ENCODE measurements around the gene TRIB2.
"Not testable (repeated sequence)": the region's sequence is repeated elsewhere in the genome, so short reads cannot be mapped to it uniquely, and the experiment has no call there.

TRIB2 gene
- 42.4 to 110 reads per million in 2 experiments for total RNA-seq

DNA sequence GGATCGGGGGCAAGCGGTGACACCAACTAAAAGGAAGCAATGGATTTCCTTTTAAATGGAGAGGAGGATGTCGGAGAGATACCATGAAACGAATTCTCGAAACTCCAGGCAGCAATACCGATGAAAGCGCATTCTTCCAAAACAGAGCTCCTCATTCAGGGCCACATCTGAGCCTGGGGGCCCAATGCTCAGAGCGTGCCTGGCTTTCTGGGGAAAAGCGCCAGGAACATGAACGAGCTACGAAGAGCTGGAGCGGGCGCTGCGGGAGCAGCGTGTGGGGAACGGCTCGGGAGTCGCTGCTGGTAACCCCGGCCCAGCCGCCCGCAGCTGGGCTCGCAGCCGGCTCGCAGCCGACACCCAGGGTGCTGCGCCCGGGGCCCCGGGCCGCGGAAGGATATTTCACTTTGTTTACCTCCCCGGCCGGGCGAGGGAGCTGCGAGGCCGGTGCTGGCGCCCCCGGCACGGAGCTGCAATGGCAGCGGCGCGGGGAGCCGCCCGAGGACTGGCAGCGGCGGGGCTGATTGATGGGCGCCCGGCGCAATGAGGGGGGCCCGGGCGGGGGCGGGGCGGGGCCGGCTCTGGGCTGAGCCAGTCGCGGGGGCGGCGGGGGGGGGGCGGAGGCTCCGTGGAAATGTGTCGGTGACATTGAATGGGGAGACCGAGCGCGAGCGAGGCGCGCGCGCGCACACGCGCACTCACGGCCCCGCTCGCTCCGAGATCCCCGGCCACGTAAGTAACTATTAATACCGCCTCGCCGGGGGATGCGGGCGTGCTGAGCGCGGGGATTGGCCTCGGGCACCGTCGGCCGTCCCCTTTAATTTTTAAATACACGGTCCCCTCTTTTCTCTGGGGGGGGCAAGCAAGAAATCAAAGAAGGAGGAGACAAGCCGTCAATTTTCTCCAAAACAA is at the start of gene TRIB2:
TSS of gene TRIB2 (plus strand) at position 655 of the 909 bp plus-strand sequence. CDS start 1,372 bp downstream, outside the sequence.
- DNase-seq (ENCODE audit: low read depth) = peak; percentile 90

DNA sequence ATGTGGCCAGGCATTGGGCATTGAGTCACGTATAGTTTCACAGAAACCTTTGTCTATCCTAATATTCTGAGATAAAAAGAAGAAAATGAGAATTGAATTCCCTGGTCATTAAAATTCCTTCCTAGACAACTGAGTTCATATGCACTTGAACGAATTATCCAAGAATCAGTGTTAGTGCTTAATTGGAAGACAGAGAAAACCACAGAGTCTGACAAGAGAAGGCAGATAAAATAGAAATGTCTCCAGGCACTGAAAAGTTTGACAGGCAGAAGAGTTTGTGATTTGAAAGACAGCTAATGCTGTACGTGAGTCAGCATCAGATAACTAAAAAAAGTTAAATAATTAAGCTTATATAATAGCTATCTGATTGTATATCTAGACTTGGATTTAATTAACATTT is 47.7 kb upstream of the TRIB2 start:
- DNase-seq (ENCODE audit: low read depth) = no peak

DNA sequence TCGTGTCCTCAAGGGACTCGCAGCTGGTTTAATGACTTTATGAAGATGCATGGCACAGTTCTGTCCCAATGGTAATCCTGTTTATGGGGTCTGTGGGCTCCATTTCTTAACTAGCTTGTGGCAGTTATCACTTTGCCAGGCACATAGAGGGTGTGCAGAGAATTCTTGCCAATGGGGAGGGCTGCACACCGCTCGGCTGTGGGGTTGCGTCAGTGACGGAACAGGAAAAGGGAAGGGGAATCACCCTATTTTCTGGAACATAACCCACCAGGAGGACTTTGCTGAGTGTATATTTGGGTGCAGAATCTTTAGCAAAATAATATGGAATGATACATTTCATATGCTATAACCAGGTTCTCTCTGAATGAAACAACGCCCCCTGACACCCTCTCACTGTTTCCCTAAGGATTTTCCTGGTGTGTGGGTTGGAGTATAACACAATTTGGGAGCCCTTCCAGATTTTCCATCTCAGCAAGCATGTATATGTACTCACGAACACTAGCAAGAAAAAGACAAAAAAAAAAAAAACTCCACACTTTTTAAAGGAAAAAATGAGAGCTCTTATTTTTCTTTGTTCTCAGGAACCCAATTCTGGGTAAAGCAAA is 43.9 kb upstream of the TRIB2 start:
- DNase-seq (ENCODE audit: low read depth) = no peak

DNA sequence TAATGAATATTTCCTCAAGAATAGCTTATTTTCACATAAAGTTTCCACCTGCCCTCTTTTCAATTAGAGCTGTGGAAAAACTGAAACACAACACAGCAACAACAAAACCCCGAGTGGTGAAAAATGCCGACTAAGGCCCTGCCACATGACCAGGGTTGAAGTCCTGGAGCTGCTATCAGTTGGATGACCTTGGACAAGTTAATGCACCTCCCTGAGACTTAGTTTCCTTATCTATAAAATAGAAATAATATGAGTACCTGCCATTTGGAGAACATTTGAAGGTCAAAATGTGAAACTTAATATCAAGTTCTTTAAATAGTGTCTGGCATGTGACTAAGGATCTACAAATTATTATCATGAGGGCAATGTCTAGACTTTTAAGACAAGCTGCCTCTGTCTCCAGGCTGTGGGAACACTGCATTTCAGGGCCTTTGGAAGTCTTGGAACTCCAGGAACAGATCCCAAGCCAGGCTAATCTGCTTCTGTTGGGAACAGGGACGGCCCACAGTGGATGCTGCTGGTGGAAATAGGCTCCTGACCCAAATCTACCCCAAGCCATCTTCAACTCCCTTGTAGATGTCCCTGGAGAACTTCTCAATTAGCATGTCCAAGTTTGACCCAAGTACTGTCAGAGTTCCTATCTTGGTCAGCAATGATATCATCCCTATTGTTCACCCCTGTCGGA is 42.0 kb upstream of the TRIB2 start:
- no peak for DNase-seq (ENCODE audit: low read depth)

DNA sequence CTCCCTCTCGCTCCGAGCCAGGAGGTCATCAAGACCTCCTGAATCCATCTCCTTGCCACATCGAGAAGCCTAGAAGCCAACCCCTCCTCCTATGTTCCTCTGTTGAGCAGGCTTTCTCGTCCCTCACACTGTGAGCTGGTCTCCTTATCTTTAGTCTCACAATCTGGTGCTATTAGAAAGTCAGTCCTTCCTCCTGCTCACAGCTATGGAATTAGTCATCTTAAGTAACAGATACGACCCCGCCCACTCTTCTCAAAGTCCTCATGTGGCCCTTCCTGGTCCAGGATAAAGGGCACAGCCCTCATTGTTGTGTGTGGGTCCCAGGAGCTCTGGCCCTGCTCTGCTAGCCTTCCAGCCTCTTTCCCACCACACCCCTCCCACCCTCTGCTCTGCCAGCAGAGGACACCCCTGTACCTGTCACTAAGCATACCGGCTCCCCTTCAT is 41.4 kb upstream of the TRIB2 start:
- DNase-seq (ENCODE audit: low read depth) = no peak

DNA sequence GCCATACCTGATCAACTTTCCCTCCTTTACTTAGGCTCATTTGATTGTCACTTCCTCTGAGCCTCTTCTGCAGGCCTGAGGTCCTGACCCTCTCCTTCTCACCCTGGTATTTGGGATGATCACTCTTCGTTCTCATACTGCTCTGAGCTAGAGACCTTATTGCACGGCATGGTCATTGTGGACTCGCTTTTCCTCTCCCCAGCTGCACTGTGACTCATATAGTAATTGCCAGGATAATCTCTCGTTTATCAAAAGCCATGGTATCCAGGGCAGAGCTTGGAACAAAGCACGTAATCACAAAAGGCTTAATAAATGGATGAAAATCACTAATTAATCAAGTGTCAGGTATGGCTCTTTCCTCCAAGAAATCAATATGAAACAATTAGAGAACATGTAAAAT is 40.9 kb upstream of the TRIB2 start:
- no peak for DNase-seq (ENCODE audit: low read depth)

DNA sequence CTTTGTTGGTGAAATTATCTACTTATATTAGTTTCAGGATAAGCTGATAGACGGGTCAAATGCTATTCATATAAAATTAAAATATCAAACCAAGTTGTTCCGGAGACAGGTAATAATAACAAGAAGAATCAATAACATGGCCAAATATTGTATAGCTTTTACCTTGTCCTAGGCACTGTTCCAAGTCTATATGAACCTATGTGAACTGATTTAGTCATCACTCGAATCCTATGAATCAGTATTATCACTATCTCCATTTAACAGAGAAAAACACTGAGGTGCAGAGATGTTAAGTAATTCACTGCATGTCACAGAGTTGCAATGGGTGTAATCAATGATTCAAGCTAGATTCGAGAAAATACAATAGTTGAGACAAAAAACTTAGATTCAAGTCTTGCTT is 40.0 kb upstream of the TRIB2 start:
- no peak for DNase-seq (ENCODE audit: low read depth)

DNA sequence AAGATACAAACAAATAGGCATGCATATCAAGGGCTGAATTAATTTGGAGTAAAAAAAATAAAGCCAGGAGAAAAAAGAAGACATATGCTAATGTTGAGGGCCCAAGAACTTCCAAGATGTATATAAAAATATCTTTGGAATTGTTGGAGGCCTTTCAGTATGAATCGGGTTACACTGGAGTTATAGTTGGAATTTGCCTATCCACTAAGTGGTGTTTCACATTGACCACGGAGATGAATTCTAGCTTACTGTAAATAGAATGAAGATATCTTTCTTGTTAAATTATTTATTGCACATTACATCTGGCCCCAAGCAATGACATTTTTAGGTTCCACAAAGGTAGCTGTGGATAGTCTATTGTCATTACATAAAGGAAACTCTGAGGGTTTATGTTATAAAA is 38.5 kb upstream of the TRIB2 start:
- DNase-seq (ENCODE audit: low read depth) = no peak

DNA sequence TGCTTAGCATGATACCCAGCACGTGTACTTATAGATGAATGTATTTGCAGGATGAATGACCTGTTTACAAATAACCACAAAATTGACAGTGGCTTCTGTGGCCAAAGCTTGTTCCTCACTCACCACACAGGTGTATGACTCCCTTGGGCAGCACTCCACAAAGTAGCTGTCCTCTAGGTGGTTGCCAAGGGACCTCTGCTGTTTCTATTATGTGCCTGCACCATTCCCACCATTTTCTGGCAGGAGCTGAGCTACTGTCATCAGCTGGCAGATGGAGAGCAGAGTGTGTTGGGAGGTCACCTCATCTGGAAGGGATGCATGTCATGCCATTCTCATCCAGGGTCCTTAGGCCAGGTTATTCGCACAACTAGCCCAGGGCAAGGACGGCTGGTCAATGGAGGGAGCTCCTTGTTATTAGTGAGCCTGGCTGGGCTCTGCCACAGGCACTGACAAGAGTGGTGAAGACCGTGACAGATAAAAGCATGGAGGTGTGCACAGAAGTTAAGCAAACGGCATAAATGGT is 37.1 kb upstream of the TRIB2 start:
- no peak for DNase-seq (ENCODE audit: low read depth)

DNA sequence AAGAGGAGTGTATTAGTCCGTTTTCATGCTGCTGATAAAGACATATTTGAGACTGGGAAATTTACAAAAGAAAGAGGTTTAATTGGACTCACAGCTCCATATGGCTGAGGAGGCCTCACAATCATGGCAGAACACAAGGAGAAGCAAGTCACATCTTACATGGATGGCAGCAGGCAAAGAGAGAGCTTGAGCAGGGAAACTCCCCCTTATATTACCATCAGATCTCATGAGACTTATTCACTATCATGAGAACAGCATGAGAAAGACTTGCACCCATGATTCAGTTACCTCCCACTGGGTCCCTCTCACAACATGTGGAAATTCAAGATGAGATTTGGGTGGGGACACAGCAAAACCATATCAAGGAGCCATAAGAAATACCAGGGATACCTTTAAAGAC is 36.6 kb upstream of the TRIB2 start:
- DNase-seq (ENCODE audit: low read depth) = not testable (repeated sequence)

DNA sequence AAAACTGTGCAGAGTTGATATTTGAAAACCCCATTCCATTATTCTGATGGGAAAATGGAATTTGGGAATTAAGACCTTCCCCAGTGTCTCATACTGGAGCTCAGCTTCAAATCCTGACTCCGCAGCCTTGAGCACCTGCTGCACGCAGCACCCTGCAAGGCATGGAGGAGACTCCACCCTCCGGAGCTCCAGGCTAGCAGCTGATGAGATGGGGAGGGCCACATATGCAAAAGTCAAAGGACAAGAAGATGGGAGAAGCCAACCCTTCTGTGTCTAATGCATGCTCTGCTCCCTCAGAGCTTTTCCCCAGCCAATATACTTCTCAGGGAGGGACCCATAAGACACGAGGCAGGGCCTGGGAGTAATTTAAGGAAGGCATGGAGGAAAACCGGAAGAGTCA is 34.7 kb upstream of the TRIB2 start:
- no peak for DNase-seq (ENCODE audit: low read depth)

DNA sequence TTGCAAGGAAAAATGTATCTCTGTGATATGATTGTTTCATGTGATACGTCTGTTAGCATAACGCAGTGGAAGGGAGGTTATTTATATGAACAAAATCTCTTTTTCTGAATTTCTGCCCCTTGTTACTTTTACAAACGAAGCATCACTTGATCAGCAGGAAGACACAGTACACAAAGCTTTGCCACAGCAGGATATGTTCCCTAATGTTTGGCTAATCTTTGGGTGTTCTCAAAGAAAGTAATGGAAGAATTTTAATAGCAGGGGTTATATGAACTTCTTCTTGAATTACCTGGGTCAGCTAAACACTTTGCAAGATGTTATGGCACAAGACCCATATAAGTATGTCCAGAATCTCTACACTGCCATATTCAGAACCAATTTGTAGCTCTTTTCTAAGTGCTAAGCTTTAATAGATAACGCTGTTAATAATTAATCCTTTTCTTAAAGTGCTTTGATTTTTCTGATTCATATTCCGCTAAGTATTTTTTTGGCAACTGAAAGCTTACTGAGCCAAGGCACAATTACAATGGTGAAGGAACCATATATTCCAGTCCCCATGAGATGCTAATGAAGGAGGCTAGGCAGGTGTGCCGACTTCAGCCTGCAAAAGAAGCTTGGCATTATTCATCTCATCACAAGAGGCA is 33.2 kb upstream of the TRIB2 start:
- no peak for DNase-seq (ENCODE audit: low read depth)

DNA sequence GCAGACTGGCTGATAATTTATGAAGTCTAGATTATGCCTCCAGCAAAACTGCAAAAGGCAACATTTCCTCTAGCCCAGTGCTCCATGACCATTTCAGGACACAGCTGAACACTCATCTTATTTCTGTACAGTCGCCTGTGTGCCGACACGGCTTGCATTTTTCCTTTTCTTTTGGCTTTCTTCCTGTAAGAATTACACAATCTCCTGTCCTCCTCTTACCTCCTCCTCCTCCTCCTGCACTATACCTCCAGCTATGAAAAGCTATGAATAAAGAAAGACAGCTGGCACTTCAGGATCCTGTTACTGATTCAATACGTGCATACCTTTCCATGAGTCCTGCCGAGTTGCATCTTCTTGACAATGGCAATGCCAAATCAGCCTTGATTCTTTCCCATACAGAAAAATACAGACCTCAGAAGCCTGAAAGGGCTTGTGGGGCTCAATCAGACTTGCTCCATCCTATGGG is 32.2 kb upstream of the TRIB2 start:
- DNase-seq (ENCODE audit: low read depth) = no peak

DNA sequence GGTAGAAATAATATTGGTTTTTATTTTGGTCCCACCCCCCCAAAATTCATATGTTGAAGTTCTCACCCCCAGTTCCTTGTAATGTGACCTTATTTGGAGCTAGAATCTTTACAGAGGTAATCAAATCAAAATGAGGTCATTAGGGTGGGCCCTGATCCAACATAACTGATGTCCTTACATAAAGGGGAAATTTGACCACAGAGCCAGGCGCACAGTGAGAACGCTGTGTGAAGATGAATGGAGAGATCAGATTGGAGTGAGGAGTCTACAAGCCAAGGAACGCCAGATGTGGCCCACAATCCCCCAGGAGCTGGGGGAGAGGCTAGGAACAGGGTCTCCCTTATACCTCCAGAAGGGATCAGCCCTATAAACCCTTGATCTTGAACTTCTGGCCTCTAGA is 31.6 kb upstream of the TRIB2 start:
- no peak for DNase-seq (ENCODE audit: low read depth)

DNA sequence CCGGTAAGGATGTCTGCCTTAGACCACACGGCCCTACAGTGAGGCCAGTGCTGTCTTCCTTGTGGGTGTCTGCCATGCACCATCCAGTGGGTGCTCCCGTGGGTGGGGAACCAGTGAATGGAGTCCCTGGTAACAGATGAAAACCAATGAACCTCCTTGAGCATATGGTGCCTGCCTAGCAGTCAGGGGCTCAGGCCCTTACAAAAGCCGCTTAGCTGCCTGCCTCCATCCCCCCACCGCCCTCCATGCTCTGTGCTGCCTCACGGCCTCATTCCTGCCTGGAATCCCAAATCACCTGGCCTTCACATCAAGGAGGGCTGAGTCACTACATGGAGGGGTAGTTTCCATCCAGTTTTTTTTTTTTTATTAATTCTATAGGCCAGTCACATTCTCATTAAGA is 30.8 kb upstream of the TRIB2 start:
- DNase-seq (ENCODE audit: low read depth) = no peak

DNA sequence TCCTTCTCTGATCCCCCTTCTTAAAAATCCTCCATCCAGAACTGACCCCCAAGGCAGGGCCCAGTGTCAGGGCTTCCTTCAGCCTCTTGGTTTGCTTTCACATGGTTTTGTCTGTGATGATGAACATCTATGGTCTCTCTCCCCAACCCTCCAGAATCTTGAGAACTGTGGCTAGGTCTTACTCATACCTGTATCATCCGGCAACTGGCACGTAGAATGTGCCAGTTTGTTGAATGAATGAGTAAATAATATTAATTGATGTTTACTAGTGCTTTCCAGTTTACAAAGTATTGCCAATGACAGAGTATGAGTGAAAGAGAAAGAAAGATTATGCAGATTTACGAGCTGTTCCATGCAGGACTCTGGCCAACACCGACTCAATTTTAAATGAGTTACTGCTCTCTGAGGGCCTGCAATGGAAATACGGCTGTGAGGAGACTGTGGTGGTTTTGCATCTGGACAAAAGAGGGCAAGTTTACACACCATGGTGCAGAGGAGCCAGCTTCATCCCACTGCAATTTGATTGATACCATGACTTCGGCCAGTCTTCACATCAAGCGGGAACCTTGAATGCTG is 29.9 kb upstream of the TRIB2 start:
- DNase-seq (ENCODE audit: low read depth) = no peak

DNA sequence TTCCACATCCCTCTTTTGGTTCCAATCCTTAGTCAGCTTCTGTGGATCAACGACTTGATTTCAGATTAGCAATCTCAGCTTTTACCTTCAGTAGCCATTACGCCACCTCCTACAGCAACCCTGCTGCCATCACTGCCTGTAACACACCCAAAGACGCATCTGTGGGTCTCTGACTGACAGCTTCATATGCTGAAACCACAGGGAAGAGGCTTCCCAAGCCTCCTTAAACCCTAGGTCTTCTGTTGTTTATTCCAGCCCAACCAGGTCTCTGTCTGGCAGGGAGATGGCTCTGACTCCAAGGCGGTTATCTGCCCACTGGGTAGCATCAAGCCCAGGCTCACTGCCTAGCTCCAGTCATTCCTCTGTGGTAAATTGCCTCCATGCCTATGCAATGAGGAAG is 28.6 kb upstream of the TRIB2 start:
- DNase-seq (ENCODE audit: low read depth) = no peak

DNA sequence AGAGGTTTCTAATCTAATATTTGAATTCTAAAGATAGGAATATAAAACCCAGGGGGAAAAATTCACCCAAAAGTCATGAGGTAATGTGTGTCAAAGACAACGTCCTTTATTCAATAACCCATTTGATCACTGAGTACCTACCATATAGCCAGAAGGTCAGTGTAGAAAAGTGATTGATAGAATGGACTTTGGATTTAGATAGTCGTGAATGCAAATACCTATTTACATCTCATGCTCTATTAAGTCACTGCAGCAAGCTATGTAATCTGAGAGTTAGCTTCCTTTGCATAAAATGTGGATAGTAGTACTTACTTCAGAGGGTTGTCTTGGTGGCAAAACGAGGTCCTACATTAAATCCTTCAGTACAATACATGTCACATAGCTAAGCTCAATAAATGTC is 27.8 kb upstream of the TRIB2 start:
- DNase-seq (ENCODE audit: low read depth) = no peak

DNA sequence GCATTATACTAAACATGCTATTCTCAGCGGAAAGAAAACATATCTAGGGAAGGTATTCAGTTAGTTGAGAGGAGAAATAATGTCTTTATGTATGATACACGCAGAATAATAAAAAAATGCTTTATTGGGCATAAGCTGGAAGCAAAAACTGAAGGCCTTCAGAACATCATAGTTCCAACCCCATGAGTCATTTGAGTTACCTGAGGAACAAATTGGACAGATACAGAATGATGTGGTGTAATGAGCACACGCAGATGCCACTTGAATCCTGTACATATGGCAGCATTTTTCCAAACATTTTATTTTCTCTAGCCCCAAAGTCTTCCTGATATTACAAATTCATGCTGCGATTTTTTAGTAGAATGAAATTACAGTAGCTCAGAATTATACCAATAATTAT is 23.2 kb upstream of the TRIB2 start:
- DNase-seq (ENCODE audit: low read depth) = no peak

DNA sequence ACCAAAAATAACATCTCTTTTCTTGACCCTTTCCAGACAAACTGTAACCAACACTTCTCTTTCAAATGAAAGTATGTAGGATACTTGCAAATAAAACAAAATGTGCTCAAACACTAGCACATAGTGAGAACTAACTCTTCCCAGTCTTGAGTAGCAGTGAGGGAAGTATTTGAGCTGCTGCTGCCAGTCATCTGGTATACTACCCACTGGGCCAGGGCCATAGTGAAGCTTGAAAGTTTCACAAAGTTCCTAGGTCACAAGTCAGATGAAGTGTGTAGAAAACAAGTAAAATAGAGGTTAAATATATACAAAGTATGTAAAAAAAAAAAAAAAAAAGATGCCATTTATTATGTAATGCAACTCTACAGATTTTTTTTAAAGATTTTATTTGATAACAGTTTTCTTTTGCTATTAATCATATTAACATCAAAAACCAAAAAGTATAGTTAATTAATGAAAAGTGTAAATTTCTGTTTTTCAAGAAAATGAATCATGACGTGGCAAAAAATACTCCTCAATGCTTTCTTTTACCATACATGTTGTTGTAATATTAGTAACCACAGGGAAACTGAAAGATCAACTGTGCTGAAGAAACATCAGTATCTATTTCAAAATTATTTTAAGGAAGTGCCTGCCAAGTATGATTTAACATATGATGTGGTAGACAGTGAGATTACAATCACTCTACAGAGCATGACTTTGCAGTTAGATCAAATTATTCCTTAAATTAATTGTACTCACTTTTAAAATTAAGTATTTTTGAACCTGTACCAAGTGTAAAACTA is 21.6 kb upstream of the TRIB2 start:
- DNase-seq (ENCODE audit: low read depth) = no peak

DNA sequence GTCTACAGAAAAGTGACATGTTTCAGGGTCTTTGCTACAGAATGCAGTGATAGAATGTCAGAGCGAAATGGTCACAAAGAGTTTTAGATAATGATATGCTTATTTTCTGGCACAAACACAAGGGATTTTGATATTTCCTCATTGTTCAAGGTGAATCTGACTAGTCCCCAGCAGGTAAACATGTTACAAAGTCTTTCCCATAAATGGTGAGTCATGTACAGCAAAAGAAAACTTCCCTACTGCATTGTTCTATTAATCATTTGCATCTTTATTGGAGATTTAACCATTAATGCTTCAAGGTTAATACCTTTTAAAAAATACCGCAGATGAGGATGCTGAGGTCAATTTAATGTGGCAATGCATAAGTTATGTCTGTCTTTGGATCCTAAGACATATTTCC is 19.1 kb upstream of the TRIB2 start:
- no peak for DNase-seq (ENCODE audit: low read depth)

Measured in T follicular helper cell (primary cell).